ENCODE measurements around the gene RASAL2.

The RASAL2 gene

DNA sequence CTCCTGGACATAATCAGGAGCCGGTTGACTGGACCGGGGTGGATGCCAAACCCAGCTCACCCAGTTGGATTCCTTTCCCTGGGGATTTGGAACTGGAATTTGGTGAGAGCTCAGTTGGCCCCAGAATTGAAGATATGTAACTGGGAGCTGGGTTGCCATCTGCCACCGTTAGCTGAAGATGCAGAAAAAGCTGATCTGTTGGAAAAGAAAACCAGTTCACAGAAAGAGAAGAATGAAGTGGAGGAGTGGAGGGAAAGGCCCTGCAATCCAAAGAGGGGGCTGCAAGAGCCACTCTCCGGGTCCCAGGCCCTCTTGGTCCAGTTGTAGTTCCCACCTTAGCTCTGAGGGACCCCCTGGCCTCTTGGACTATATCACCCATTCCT is 435.0 kb downstream of the RASAL2 start:
- DNase-seq = no peak

DNA sequence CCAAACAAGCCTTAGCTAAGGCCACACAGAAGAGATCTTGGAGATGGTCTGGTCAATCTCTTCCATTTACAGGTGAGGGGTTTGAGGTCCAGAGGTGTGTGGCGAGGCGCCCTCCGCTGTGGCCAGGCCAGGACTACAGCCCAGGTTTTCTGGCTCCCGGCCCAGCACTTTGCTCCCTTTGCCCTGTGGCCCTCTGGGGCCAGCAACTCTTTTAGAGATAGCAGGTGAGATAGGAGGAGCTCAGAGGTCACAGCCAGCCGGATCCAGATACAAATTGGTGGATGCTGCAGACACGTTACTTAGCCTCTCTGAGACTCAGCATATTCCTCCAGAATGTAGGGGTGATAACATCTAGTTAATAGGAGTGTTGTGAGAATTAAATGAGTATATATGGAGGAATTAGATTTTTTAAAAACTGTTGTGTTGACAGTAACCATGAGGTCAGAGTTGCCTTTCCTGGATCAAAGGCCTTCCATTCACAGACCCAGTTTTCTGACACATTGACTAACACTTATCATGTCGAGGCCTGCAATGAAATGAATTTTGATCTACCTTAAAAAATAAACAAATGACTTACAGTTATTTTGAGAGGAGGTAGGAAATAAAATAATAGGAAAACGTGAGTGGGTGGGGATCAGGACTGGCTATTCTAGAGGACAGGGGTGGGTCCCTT is 435.6 kb downstream of the RASAL2 start:
- DNase-seq = no peak

GRCh38 chr1:178530037-178530402 is 436.1 kb downstream of the RASAL2 start:
- no peak for DNase-seq

GRCh38 chr1:178530502-178530901 is 436.6 kb downstream of the RASAL2 start:
- no peak for DNase-seq

GRCh38 chr1:178531887-178532286 is 438.0 kb downstream of the RASAL2 start:
- DNase-seq = no peak

DNA sequence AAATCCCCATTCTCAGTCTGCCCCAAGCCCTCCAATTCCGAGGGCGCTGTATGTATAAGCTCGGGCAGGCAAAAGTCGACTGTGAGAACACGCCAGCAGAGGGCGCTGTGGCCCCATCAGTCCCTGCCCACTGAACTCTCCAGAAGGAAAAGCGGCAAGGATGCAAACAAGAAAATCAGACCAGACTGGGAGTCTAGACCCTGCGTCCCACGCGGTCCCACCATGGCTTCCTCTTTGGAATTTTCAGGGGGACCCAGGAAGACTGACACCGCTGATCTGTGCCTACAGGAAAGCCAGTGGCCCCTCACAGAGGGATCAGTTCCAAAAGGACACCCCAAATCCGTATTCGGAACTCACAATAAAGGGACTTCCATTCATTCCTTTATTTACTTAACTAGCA is 438.5 kb downstream of the RASAL2 start:
- DNase-seq = peak; percentile 86

DNA sequence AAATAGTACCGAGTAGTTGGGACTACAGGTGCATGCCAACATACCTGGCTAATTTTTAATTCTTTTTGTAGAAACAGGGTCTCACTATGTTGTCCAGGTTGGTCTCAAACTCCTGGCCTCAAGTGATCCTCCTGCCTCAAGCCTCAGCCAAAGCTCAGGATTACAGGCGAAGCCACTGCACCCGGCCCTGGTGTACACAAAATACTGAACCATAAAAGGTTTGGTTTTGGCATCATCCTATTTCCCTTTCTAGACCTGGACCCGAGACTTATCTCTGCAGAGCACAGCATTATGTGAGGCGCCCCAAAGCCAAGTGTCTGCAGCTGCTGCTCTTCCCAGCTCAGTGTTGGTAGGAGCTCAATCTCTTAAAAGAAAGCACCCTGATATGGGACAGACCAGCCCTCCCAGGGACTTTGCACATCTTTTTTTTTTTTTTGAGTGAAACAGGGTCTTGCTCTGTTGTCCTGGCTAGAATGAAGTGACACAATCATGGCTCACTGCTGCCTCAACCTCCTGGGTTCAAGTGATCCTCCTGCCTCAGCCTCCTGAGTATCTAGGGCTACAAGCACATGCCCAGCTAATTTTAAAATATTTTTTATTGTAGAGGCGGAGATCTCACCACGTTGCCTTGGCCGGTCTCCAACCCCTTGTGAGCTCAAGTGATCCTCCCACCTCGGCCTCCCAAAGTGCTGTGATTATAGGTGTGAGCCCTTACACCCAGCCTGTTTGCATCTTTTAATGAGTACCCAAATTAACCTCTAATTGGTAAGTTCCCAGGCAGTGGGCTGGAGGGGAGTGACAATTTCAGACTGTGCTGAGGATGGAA is 439.4 kb downstream of the RASAL2 start:
- DNase-seq = no peak
